ENCODE results near the gene AAK1.

DNA sequence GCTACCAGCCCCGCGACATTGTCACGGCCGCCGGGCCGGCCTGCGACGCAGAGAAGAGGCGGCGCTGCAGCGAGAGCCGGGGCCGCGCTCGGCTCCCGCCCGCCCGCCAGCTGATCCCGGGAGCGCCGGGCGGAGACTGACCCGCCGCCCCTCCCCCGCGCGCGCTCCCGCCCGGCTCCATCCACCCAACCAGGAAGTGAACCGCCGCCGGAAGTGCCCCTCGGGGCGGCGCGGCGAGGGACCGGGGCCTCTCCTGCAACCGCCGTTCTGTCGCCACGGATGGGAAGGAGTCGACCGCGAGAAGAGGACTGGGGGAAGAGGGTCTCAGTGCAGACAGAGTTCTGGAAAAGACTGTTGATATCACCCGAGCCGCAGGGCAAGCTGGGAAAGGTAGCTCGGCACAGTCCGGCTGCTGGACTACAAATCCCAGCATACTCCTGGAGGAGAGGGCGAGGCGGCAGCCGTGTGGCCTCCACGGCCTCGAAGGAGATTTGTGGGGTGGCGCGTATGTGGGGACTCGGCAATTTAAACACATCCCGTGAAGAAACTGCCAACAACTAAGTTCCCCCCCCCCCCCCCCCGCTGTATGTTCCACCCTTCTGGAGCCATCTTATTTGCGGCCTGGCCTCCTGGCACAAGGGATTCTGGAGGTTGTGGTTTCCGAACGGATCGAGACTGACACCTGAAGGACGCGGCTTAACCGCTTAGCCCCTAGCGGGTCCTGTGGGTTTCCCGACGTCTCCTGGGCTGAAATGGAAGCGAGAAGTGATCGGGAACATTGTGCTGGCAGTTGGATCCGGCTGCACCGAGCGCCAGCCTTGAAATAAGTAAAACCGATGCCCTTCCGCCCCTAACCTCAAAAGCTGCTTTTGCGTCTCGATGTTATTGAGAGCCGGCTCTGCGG lies at the start of gene AAK1:
- peak; percentile 41 to 80 for TF ChIP-seq POLR2A (IDR thresholded peaks at IDR 0.05)
- TF ChIP-seq, protein P1, sequence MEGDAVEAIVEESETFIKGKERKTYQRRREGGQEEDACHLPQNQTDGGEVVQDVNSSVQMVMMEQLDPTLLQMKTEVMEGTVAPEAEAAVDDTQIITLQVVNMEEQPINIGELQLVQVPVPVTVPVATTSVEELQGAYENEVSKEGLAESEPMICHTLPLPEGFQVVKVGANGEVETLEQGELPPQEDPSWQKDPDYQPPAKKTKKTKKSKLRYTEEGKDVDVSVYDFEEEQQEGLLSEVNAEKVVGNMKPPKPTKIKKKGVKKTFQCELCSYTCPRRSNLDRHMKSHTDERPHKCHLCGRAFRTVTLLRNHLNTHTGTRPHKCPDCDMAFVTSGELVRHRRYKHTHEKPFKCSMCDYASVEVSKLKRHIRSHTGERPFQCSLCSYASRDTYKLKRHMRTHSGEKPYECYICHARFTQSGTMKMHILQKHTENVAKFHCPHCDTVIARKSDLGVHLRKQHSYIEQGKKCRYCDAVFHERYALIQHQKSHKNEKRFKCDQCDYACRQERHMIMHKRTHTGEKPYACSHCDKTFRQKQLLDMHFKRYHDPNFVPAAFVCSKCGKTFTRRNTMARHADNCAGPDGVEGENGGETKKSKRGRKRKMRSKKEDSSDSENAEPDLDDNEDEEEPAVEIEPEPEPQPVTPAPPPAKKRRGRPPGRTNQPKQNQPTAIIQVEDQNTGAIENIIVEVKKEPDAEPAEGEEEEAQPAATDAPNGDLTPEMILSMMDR (IDR thresholded peaks at IDR 0.05), result peak in 2 of 6 experiments; percentile 2 to 21
